HG03469 (cell line): ENCODE results near the gene OR51E2.
"Not testable (repeated sequence)": the region's sequence is repeated elsewhere in the genome, so short reads cannot be mapped to it uniquely, and the experiment has no call there.

ENCODE experiments used
- ATAC-seq: cut with Tn5 transposase; IDR thresholded peaks from one replicate; pipeline ENCODE4 v1.9.1; 2021; ENCODE audit warnings: mild to moderate bottlenecking, moderate library complexity, moderate number of reproducible peaks; ENCODE audit not compliant: unreplicated experiment

Gene OR51E2

GRCh38 chr11:4697585-4697984, at the start of gene OR51E2:
TSS of gene OR51E2 (minus strand) at chr11:4697853. CDS start at chr11:4682711, 15,142 bp downstream.
- ATAC-seq = no peak

GRCh38 chr11:4740735-4741134, 43.1 kb upstream of the OR51E2 start:
- ATAC-seq = no peak

GRCh38 chr11:4727171-4727570, 29.5 kb upstream of the OR51E2 start:
- no peak for ATAC-seq

GRCh38 chr11:4722616-4723534, 25.2 kb upstream of the OR51E2 start:
- not testable (repeated sequence) for ATAC-seq

- no peak for ATAC-seq
Measured at GRCh38 chr11:4714300-4714699, 16.6 kb upstream of the OR51E2 start.

GRCh38 chr11:4713241-4713640, 15.6 kb upstream of the OR51E2 start:
- ATAC-seq = no peak

GRCh38 chr11:4704790-4705334, 7.2 kb upstream of the OR51E2 start:
- no peak for ATAC-seq

- ATAC-seq = no peak
Measured at GRCh38 chr11:4704054-4704789, 6.6 kb upstream of the OR51E2 start, which contains the start of gene MMP26. TSS of gene MMP26 (plus strand) at chr11:4704784.

- ATAC-seq = no peak
Measured at GRCh38 chr11:4700436-4700820, 2.8 kb upstream of the OR51E2 start.

GRCh38 chr11:4699697-4700435, 2.2 kb upstream of the OR51E2 start:
- peak; percentile 97 for ATAC-seq

- ATAC-seq = no peak
Measured at GRCh38 chr11:4695442-4695841, 2.2 kb downstream of the OR51E2 start.

GRCh38 chr11:4684631-4685285, 12.9 kb downstream of the OR51E2 start:
- no peak for ATAC-seq

- no peak for ATAC-seq
Measured at GRCh38 chr11:4682623-4683419, 14.8 kb downstream of the OR51E2 start.

GRCh38 chr11:4680341-4680740, 17.3 kb downstream of the OR51E2 start:
- no peak for ATAC-seq

- no peak for ATAC-seq
Measured at GRCh38 chr11:4677948-4678347, 19.7 kb downstream of the OR51E2 start.

GRCh38 chr11:4673781-4674180, 23.9 kb downstream of the OR51E2 start:
- no peak for ATAC-seq

- ATAC-seq = no peak
Measured at GRCh38 chr11:4672470-4672869, 25.2 kb downstream of the OR51E2 start.

GRCh38 chr11:4671741-4672140, 25.9 kb downstream of the OR51E2 start:
- no peak for ATAC-seq

- no peak for ATAC-seq
Measured at GRCh38 chr11:4665424-4665823, 32.2 kb downstream of the OR51E2 start.

- ATAC-seq = no peak
Measured at GRCh38 chr11:4664786-4665185, 32.9 kb downstream of the OR51E2 start.
